T-helper 9 cell (primary cell): Measurements from ENCODE around the gene KLHL36.
"Not testable (repeated sequence)": the region's sequence is repeated elsewhere in the genome, so short reads cannot be mapped to it uniquely, and the experiment has no call there.

Experiments used
- DNase-seq: peaks from one replicate; pipeline ENCODE4 v3.0.0-alpha.2; 2020

The KLHL36 gene

DNA sequence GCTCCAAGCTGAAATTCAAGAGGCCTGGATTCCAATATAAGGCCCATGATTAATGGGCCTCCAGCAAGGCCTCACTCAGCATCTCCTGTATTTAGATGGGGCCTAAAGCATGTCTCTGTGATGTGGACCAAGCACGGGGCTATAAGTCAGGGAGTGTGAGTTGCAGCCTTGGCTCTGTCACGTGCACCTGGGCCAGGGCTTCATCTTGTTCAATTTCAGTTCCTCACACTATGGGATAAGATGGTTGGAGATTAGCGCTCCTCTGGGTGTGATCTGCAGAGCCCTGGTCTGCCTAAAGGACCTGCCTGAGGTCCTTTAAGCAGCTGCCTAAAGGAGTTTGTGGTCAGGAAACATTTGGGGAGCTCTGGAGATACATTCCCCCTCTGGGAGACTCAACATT, 25.2 kb downstream of the KLHL36 start:
- DNase-seq: no peak

DNA sequence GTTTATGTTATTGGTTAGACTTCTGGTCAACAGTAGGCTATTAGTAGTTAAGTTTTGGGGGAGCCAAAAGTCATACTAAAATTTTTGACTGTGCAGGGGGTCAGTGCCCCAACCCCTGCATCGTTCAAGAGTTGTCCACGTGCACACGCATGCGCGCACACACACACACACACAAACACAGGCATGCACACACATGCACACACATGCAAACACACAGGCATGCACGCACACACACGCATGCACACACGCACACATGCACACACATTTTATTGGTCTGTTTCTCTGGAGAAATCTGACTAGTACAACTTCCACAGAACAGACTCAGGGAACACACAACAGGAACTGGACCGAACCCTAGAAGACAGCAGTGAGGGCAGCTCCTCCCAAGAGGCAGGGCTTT, 27.1 kb downstream of the KLHL36 start:
- no peak for DNase-seq

DNA sequence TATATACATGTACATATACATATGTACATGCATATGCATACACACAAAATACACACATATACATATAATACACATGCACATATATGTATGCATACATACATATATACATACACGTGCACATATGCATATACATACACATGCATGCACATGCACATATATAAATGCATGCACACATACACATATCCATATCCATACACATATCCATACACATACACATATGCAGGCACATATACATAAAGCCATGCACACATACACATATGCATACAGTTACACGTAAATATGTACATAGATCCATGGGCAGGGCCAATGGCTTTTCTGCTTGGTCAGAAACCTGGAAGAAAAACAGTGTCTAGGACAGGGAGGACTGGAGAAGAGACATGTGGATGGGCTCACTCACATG, 27.6 kb downstream of the KLHL36 start:
- DNase-seq: no peak

DNA sequence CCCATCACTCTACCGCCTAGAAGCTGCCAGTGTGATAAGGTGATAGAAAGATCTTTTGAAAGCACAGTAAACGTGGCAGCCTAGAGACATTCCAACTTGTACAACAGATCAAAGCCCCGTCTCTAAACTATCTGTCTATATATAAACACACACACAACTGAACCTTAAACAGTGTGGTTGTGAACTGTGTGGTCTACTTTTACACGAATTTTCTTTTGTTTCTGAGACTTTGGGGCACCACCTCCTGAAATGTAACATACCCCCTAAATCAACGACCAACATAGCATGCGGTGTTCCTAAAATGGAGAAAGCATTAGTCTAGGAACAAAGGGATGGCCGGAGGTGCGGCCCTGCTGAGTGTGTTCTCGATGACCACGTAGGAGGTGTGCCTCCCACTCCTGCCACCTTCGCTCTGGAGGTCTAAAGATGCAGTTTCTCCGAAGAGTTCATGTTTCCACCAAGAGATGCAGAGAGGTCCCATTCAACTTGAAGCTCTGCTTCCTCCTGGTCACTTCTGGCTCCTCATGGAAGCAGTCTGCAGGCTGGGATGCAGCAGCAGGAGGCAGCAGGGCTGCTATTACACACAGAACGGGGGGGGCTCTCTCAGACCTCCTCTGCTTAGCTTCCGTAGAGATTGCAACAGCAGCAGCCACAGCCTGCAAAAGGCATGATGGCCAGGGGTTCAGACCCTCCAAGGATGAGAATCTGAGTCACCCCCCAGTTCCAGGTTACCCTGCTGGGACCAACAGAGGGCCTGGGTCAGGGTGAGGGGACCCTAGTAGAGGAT, 28.9 kb downstream of the KLHL36 start:
- DNase-seq: no peak

DNA sequence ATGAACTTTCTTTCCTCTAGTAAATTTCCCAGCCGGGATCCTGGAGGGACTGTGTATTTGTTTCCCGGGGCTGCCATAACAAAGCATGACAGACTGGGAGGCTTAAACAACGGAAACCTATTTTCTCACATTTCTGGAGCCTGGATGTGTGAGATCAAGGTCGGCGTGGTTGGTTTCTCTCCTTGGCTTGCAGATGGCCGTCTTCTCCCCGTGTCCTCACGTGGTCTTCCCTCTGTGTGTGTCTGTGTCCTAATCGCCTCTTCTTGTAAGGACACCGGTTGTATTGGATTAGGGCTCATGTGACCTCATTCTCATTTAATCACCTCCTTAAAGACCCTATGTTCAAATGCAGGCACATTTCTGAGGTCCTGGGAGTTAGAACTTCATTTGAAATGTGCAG, 29.5 kb downstream of the KLHL36 start:
- DNase-seq: no peak

DNA sequence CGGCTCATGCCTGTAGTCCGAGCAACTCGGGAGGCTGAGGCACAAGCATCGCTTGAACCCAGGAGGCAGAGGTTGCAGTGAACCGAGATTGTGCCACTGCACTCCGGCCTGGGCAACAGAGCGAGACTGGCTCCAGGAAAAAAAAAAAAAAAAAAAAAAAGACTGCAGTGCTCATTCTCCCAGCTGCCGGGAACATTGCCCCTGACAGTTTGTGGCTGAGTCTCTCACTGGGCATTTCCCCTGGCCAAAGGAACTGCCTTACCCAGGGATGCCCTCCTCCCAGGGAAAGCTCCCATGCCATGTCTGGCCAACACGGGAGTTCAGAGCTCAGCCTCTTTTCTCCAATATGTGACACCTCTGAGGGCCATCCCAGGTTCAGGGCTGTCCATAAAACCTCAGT, 30.2 kb downstream of the KLHL36 start:
- DNase-seq: no peak

DNA sequence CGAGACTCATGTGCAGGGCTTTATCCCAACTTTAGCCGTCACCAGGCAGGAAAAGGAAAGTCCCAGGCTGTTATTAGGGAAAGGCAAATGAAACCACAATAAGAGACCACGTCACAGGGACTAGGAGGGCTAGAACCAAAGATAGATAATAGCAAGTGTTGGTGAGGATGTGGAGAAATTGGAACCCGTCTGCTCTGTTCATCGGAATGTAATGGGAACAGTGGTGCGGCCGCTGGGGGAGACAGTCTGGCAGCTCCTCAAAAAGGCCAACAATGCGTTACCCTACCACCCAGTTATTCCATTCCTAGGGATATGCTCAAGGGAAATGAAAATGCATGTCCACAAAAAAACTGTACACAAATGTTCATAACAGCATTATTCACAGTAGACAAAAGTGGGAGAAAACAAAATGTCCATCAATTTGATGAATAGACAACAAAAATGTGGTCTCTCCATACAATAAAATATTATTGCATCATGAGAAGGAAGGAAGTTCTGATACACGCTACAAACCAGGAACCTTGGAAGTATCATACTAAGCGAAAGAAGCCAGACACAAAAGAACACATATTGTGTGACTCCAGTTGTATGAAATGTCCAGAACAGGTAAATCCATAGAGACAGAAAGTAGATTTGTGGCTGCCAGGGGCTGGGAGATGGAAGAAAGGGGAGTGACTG, 32.0 kb downstream of the KLHL36 start:
- DNase-seq: no peak

DNA sequence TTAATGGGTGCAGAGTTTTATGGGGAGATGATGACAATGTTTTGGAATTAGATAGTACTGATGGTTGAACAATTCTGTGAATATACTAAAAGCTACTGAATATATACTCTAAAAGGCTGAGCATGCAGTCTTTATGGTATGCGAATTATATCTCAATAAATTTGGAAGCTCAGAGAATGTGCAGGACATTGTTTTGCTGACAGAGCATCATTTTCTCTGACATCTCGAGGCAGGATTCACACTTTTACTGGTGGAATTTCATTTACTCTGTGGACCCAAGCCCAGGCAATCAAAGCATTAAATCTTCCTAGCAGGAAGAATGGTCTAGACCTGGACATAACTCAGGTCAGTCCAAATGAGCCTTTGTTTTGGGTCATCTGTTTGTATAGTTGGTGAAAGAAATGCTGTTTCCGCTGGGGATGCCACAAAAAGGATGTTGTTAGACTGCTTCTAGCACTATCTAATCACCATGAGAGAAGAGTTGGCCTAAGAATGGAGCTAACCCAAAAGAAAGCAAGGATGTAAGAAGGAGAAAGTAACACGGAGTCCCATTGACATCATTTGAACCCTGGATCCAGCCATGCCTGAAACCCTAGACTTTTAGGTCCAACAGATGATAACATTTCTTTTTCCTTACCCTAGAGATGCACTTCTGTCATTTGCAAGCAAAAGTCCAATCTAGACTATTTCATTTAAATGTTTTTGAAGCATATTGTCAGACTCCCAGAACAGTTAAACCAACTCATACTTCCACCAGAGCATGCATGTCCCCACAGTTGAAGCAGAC, 32.7 kb downstream of the KLHL36 start:
- no peak for DNase-seq

DNA sequence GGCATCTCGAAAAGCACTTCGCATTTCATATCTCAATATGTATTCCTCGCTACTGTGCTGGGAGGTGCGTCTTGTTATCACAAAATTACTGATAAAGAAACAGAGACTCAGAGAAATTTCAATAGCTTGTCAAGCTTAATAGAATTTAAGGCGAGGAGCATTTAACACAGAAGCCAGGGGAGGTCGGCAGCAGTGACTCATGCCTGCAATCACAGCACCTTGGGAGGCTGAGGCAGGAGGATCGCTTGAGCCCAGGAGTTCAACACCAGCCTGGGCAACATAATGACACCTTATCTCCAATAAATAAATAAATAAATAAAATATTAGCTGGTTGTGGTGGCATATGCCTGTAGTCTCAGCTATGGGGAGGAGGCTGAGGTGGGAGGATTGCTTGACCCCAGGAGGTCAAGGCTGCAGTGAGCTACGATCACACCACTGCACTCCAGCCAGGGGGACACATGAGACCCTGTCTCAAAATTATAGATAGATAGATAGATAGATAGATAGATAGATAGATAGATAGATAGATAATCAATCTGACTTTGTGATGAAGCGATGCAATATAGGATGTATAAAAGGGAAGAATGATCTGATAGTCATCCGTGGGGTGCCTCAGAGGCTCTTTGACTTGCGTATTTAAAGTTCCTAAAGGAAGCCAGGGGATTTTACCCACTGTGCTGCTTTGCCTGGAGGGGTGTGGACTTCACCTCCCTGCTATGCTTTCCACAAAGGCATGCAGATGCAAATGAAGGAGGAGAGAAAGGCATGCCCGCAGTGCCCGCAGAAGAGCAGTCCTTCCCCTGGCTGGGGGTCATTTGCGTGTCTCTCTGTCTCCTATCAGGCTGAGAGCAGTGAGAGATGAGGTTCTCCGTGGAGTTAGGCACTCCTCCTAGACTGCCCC, 35.6 kb downstream of the KLHL36 start:
- no peak for DNase-seq

DNA sequence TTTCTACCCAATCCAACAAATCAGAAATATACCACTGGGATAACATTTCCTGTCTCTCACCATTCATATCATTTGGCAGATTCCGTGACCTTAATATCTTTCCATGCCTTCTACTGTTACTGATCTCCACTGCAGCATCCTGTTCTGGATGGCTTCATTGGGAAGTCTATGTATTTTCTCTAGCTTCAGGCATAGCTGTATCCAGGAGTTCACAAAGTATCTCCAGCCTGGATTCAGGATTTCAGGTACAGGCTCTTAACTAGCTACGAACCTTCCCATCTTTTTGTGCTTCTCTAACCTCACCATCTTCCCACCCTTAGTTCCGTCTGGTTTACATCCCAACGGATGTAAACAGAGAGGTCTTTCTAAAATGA, 36.3 kb downstream of the KLHL36 start:
- no peak for DNase-seq

DNA sequence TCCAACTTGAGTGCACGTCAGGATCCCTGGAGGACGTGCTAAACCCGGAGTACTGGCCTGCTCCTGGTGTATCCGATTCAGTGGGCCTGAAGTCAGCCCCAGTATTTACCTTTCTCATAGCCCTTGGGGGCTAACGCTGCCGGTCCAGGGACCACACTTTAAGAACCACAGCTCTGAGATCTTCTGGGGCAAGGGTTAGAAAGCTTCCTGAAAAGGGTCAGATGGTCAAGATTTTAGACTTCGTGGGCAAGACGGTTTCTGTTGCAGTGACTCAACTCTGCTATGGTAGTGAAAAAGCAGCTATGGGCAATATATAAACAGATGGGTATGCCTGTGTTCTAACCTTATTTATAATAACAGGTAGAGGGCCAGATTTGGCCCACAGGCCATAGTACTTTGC, 36.9 kb downstream of the KLHL36 start:
- no peak for DNase-seq

DNA sequence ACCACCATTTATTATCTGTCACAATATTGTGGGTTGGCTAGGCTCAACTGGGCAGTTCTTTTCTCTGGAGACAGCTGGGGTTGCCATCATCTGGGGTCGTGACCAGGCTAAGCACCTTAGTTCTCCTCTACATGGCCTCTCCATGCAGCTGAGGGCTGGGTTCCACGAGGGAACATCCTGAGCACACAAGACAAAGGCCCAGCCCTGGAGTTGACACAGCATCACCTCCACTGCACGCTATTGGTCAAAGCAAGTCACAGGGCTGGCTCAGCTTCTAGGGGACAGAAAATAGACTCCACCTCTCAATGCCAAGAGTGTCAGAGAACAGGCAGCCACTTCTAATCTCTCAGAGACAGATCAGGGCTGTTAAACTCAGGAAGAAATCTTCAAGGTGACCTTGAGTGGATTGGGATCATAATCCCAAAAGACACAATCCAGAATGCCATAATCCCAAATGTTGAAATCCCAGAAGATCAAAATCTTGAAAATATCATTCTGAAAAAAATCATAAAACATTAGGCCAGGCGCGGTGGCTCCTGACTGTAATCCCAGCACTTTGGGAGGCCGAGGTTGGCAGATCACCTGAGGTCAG, 38.5 kb downstream of the KLHL36 start:
- DNase-seq: no peak

DNA sequence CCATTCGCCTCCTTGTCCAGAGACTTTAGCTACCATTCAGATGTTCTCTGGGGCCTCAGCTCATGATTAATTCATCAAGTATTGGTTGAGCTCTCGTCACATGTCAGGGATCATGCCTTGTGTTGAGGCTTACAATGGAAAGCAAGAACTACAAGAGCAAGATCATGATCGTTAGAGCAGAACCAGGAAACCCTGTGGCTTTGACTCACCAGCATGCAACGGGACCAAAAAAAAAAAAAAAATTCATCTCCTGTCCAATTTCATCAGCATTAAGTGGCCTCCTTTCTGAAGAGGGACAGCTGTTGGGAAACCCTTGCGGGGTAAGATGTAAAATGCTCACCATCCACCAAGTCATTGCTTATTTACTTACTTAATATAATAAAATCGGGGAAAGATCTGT, 39.4 kb downstream of the KLHL36 start:
- DNase-seq: no peak

DNA sequence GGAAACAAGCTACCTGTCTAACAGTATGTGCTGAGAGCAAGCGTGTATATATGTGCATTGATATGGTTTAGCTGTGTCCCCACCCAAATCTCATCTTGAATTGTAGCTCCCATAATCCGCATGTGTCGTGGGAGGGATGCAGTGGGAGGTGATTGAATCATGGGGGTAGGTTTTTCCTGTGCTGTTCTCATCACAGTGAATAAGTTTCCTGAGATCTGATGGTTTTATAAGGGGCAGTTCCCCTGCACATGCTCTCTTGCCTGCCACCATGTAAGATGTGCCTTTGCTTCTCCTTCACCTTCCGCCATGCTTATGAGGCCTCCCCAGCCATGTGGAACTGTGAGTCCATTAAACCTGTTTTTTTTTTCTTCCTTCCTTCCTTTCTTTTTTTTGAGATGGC, 39.9 kb downstream of the KLHL36 start:
- not testable (repeated sequence) for DNase-seq

DNA sequence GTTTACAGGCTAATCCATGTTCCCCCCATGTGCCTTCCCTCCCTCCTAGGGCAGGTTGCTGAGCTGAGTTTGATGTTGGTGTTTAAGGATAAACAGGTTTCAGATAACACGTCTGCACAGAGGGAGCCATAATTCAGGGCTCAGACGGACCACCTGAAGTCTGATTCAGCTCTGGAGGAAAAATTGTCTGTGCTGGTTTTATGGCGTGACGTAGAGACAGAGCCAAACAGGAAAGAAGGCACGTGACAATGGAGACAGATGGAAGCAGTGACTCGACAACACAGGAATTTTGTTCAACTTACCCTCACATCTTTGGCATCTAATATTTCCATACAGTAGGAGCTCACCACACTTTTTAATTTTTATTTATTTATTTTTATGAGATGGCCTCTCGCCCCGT, 40.8 kb downstream of the KLHL36 start:
- no peak for DNase-seq

DNA sequence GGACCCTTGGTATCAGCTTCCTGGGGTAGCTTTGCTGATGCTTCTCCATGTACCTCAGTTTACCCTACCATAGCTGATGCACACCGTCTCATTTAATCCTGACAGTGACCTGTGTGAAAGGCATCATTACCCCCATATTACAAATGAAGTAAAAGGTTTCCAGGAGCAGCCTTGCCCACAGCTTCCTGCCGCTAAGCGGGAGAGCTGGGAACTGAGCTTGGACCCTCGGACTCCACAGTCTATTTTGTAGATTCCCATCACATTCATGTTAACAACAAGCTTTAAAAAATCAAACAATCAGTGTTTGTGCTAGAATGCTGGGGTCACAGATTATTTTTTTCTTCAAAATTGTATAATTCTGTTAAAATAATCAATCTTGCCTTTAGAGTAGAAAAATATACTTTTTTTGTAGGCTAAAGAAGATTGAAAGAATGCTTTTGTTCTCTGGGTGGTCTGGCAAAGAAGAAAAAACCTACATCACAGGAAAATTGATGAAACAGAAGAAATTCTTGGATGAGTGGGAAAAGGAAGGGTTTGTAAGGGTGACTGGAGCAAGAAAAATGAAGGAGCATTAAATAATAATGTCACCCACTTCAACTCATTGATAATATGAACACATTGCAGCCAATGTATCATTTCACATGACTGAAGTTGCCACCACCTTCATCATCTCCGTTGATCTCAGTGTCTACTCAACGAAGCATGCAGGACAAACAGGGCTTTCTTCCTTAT, 41.9 kb downstream of the KLHL36 start:
- DNase-seq: no peak

DNA sequence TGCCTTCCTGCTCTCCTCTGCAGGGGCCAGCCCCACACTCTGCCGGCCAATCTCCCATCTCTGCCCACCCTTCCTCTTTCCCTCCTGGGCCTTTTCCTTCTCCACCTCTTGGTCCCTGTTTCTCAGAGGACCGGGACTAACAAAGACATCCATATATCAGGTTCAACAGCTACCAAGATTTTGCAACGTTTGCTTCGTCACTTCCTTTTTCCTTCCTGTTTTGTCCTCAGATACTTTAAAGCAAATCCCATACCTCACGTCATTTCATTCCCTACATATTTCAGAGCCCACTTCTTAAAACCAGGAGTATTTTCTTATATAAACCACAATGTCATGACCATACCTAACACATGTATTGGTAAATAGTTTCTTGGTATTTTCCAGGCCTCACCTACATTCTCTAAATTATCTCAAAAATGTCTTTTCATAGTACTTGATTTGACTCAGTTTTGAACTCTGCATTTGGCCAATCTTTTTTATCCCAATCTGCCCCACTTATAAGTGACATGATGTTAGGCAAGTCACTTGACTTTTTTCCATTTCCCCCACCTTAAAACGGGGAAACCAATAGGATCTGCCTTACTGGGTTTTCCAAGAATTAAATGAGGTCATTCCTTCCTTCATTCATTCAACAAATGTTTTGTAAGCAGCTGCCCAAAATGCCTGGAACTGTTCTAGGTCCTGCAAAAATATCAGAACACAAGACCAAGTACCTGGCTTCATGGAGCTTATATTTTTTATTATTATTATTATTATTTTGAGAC, 44.3 kb downstream of the KLHL36 start:
- DNase-seq: no peak

DNA sequence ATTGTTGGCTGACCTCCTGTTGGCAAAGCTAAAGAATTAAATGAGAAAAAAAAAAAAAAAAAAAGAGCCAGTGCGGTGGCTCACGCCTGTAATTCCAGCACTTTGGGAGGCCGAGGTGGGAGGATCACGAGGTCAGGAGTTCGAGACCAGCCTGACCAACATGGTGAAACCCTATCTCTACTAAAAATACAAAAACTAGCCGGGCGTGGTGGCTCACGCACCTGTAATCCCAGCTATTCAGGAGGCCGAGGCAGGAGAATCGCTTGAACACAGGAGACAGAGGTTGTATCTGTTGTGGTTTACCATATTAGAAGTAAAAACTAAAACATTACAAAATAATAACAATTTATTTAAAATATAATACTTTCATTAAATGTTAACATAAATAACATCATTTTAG, 45.6 kb downstream of the KLHL36 start:
- not testable (repeated sequence) for DNase-seq

DNA sequence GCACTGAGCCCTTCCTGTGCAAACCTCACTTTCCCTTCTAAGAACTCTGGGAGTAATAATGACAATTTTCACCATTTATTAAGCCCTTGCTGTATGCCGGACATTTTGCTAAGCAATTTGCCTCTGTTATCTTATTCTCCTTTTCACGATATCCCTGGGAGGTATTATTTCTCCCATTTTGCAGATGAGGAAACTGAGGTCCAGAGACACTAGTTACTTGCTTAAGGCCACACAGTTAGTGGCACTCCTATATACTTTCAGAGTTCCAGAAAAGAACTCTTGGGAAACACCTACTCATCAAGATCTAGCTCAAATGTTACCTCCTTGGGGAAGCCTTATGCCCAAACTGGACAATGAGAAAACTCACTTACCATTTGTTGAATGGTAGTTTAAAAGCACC, 46.7 kb downstream of the KLHL36 start:
- no peak for DNase-seq

DNA sequence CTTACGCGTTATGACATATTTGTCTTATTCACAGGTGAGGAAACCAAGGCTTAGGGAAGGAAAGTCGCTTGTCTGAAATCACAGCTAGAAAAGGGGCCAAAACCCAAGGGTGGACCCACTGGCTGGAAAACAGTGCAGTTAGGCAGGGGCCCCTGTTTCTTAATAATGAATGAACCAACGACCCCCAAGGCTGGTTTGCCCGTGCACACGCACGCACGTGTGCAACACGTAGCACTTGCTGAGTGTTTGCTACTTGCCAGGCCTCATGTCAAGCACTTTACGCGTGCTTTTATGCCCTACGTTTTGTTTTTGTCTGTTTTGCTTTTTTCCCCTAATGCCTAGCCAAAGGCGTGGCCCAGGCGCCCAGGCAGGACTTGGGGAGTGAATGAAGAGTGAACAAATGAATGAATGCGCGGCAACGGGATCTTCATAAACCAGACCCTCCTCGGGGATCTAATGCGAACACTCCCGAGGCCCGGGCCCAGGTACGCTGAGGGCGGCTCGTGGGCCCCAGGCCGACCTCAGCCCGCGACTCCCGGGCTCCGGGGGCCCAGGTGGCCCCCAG, 50.9 kb downstream of the KLHL36 start:
- no peak for DNase-seq
